Ovary (tissue), 9 donors: ENCODE results near the gene DMXL2. TPM values are rescaled to one million over a fixed set of nuclear protein-coding genes. Genes with fewer than 3 reads are reported as not detected.

Experiments
- DNase-seq, 5 donors: peaks; one replicate each; pipeline ENCODE4 v3.0.0-alpha.2; 2019 to 2020
- H3K27ac ChIP-seq, 2 donors: fragments of 200-600 bp; one replicate each; pipeline versions ENCODE4 v1.5.1 to v1.8.0; 2019 to 2022
- H3K27me3 ChIP-seq: fragments of 200-600 bp; one replicate; pipeline ENCODE4 v1.8.0; 2022
- H3K36me3 ChIP-seq: fragments of 200-600 bp; sonication (generic); one replicate; pipeline ENCODE4 v1.5.1; 2019
- H3K4me1 ChIP-seq: one replicate; pipeline ENCODE4 v1.8.1; 2013; ENCODE audit warnings: mild to moderate bottlenecking, moderate library complexity; ENCODE audit not compliant: insufficient read depth
- H3K4me3 ChIP-seq: fragments of 200-600 bp; sonication (generic); one replicate; pipeline ENCODE4 v1.5.1; 2017
- H3K9me3 ChIP-seq, 2 donors: fragments of 200-600 bp in 1 of 2; sonication (generic) in 1 of 2; one replicate each; pipeline versions ENCODE4 v1.5.1 to v1.8.1; 2013 to 2019; ENCODE audit warnings: mild to moderate bottlenecking in 1 of 2, moderate library complexity in 1 of 2
- EP300 ChIP-seq: sonication (generic); formaldehyde crosslinking; IDR thresholded peaks from one replicate; pipeline ENCODE4 v1.6.1; 2017; ENCODE audit warnings: antibody characterized with exemption
- POLR2A ChIP-seq: fragments of 450-650 bp; IDR thresholded peaks from one replicate; pipeline ENCODE4 v1.6.1; 2017; ENCODE audit warnings: antibody characterized with exemption, mild to moderate bottlenecking, moderate library complexity
- WGBS, 3 donors: extraction: QIAGEN DNeasy Blood & Tissue Kit in 1 of 3; methylation state at CpG; one replicate each; pipeline versions ENCODE4 v1.1.5 to v1.1.7; 2013 to 2017; 5-methylcytosine and 5-hydroxymethylcytosine counted together
- intact Hi-C, 4 donors: fragments of 100-400 bp; cut with DNase I; formaldehyde crosslinking; loops; one replicate each; pipeline versions ENCODE4 v1.11.0 to v1.15.1; 2022 to 2023
- polyA plus RNA-seq, 2 donors: library from polyadenylated mRNA; stranded (reverse); fragments of 200-250 nt in 1 of 2; fragments of 350-450 nt in 1 of 2; fragmentation: Illumina TruSeq in 1 of 2; extraction: RNeasy Lipid Tissue Mini Kit (QIAGEN cat#74804) in 1 of 2; gene quantifications; one replicate each; pipeline ENCODE4 v1.2.3, GENCODE V29; 2013 to 2014
- total RNA-seq, 7 donors: library from RNA; depleted of rRNA in 2 of 7; stranded (reverse); fragments of >200 nt in 2 of 7; fragmentation: NEBNext Ultra II Directional in 3 of 7; extraction: Animal tissue kit (Norgen Biotek cat#: 25700) in 3 of 7; gene quantifications; one replicate each; pipeline versions ENCODE4 v1.1.0 to v1.2.4, GENCODE V29; 2016 to 2023
- TF ChIP-seq, protein P1 (sequence below), 3 donors: fragments of 450-650 bp in 2 of 3; fragments of 200-600 bp in 1 of 3; IDR thresholded peaks; one replicate each; pipeline versions ENCODE4 v1.5.1 to v1.8.0; 2016 to 2022; ENCODE audit warnings: antibody characterized with exemption in 3 of 3, mild to moderate bottlenecking in 1 of 3
- donor health status: DM: no; HTN: no; CAD: no; lungs with moderate emphysema.
- donor health status: DM: no; HTN: no; CAD: no.
- donor health status: Bipolar disorder and iron deficiency.
- donor health status: DM: yes; HTN: yes; CAD: no.
- donor health status: DM: no; HTN: no; CAD: no.
- donor health status: DM: yes; HTN: yes; CAD: no.

Gene DMXL2
- total and polyA plus RNA-seq, 9 donors: 9.1 to 28.5 (median 16.1) TPM

DNA sequence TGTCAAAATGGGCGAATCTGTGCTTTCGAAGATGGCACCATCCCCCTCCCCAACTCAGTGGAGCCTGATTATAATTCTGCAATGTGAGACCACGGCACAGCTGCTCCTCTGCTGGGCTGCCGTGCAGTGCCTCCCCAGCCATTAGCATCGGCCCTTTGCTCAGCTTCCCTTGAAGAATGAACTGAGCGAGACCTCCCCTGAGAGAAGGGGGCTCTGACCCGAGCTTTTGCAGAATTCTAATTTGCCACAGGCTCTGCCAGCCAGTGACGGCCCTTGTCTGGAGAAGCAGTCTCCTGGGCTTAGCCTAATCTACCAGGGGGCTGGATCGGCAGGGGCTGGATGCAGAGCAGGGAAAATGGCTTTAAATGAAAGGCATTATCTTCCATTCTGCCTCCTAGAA, 223.9 kb downstream of the DMXL2 start:
- H3K27ac ChIP-seq: no peak overlapping the region
- H3K4me3 ChIP-seq: no peak overlapping the region
- intact Hi-C loops: loop anchor here in 1 of 4 donors (10.0 kb wide), 1 partner anchor 164 kb away; no protein-coding TSS in a partner anchor
- WGBS, 3 donors: 83 to 89% (median 84%) methylated on average over 9 of the region's 9 CpGs
- H3K27me3 ChIP-seq: no peaks in the 10 kb centered on the region
- H3K9me3 ChIP-seq: no peaks in the 10 kb centered on the region
- no peaks in the 10 kb centered on the region for H3K36me3 ChIP-seq
- TF ChIP-seq, protein P1, sequence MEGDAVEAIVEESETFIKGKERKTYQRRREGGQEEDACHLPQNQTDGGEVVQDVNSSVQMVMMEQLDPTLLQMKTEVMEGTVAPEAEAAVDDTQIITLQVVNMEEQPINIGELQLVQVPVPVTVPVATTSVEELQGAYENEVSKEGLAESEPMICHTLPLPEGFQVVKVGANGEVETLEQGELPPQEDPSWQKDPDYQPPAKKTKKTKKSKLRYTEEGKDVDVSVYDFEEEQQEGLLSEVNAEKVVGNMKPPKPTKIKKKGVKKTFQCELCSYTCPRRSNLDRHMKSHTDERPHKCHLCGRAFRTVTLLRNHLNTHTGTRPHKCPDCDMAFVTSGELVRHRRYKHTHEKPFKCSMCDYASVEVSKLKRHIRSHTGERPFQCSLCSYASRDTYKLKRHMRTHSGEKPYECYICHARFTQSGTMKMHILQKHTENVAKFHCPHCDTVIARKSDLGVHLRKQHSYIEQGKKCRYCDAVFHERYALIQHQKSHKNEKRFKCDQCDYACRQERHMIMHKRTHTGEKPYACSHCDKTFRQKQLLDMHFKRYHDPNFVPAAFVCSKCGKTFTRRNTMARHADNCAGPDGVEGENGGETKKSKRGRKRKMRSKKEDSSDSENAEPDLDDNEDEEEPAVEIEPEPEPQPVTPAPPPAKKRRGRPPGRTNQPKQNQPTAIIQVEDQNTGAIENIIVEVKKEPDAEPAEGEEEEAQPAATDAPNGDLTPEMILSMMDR (IDR thresholded peaks at IDR 0.05): no peak
- TF ChIP-seq POLR2A (no peak), EP300 (no peak)
- no peaks in the 10 kb centered on the region for H3K4me1 ChIP-seq
- no peak for DNase-seq

Other genes starting within 250 kb of the DMXL2 start
- gene SCG3, start 58.7 kb upstream of the DMXL2 start, total RNA-seq: under 1 TPM in 3 of 7 donors, not detected in 4; 0.08 to 0.46 (median 0.27) TPM
- gene SCG3, start 58.7 kb upstream of the DMXL2 start, polyA plus RNA-seq: under 1 TPM; 0.11 to 0.37 TPM
- 10 to 100 TPM in 6 of 7 donors, 1 to 10 TPM in 1; 8.9 to 16.4 (median 13.4) TPM for gene LYSMD2, start 114.9 kb upstream of the DMXL2 start, total RNA-seq
- 10 to 100 TPM; 10.4 to 15.8 TPM for gene LYSMD2, start 114.9 kb upstream of the DMXL2 start, polyA plus RNA-seq
- gene TMOD2, start 128.8 kb upstream of the DMXL2 start, total RNA-seq: 10 to 100 TPM; 11.5 to 15.7 (median 12.6) TPM
- 10 to 100 TPM in 1 of 2 donors, 1 to 10 TPM in 1; 3.4 to 10.4 TPM for gene TMOD2, start 128.8 kb upstream of the DMXL2 start, polyA plus RNA-seq
- gene TMOD3, start 206.9 kb upstream of the DMXL2 start, total RNA-seq: 10 to 100 TPM; 13.6 to 35.5 (median 29.3) TPM
- gene TMOD3, start 206.9 kb upstream of the DMXL2 start, polyA plus RNA-seq: 10 to 100 TPM in 1 of 2 donors, 1 to 10 TPM in 1; 9.4 to 24.1 TPM